ENCODE measurements around the gene SYNCRIP. TPM values are rescaled to one million over a fixed set of nuclear protein-coding genes. Genes with fewer than 3 reads are reported as not detected.

The SYNCRIP gene
- polyA plus RNA-seq, 1 donor from 2014 or later = 111 TPM

GRCh38 chr6:85602100-85602499, 40.6 kb downstream of the SYNCRIP start:
- Histone ChIP-seq H3K36me3 (ENCODE audit: insufficient read depth, low read length) (peaks cover 3% of the 10 kb centered on the region), H3K4me3 (ENCODE audit: low read length) (no peak overlapping the region), H3K27ac (ENCODE audit: low read length) (no peak overlapping the region), H3K4me2 (ENCODE audit: low read length) (no peak overlapping the region), H3F3A (ENCODE audit: insufficient read depth, low read length, poor library complexity, severe bottlenecking) (no peaks in the 10 kb centered on the region), H3K9me2 (ENCODE audit: insufficient read depth, low read length) (no peaks in the 10 kb centered on the region), H3K79me2 (replicated peaks; ENCODE audit: insufficient read depth, low read length) (no peaks in the 10 kb centered on the region), H3K9ac (ENCODE audit: low read length) (no peak overlapping the region), H3K27me3 (ENCODE audit: insufficient read depth, low read depth, low read length) (no peaks in the 10 kb centered on the region), H2AFZ (ENCODE audit: low read depth, low read length) (no peak overlapping the region), H3K9me3 (ENCODE audit: low read length) (no peaks in the 10 kb centered on the region), H4K20me1 (ENCODE audit: insufficient read depth) (no peaks in the 10 kb centered on the region)
- TF ChIP-seq CTCF (IDR thresholded peaks at IDR 0.05; ENCODE audit: poor library complexity, severe bottlenecking) = no peak
- TF ChIP-seq REST (IDR thresholded peaks at IDR 0.05; ENCODE audit: borderline replicate concordance) = no peak
- TF ChIP-seq TAF1 (IDR thresholded peaks at IDR 0.05; ENCODE audit: low read depth) = no peak
- no peak for TF ChIP-seq EP300 (conservative IDR thresholded peaks at IDR 0.05; ENCODE audit: poor library complexity, severe bottlenecking)
- TF ChIP-seq RAD21 (conservative IDR thresholded peaks at IDR 0.05) = no peak
- TF ChIP-seq SMC3 (conservative IDR thresholded peaks at IDR 0.05; ENCODE audit: poor library complexity) = no peak
- no peak for TF ChIP-seq MXI1 (conservative IDR thresholded peaks at IDR 0.05; ENCODE audit: poor library complexity, severe bottlenecking)

- no peak overlapping the region for H3K27ac ChIP-seq (ENCODE audit: low read length)
- TF ChIP-seq EZH2 (IDR thresholded peaks at IDR 0.05; ENCODE audit: borderline replicate concordance, insufficient read depth, low read length, poor library complexity, severe bottlenecking) (no peak), SMC3 (conservative IDR thresholded peaks at IDR 0.05; ENCODE audit: poor library complexity) (no peak), CTCF (IDR thresholded peaks at IDR 0.05; ENCODE audit: poor library complexity, severe bottlenecking) (no peak), REST (IDR thresholded peaks at IDR 0.05; ENCODE audit: borderline replicate concordance) (no peak), POLR2AphosphoS5 (IDR thresholded peaks at IDR 0.05) (no peak), MXI1 (conservative IDR thresholded peaks at IDR 0.05; ENCODE audit: poor library complexity, severe bottlenecking) (no peak), EP300 (conservative IDR thresholded peaks at IDR 0.05; ENCODE audit: poor library complexity, severe bottlenecking) (no peak), RAD21 (conservative IDR thresholded peaks at IDR 0.05) (no peak), TAF1 (IDR thresholded peaks at IDR 0.05; ENCODE audit: low read depth) (no peak)
Observed at GRCh38 chr6:85600713-85601313, 41.9 kb downstream of the SYNCRIP start.

More at GRCh38 chr6:85600713-85601313, 41.9 kb downstream of the SYNCRIP start:
- no peak overlapping the region for H3K9ac ChIP-seq (ENCODE audit: low read length)
- H3K9me2 ChIP-seq (ENCODE audit: insufficient read depth, low read length) = no peaks in the 10 kb centered on the region
- H3K9me3 ChIP-seq (ENCODE audit: low read length) = no peaks in the 10 kb centered on the region
- H3K27me3 ChIP-seq (ENCODE audit: insufficient read depth, low read depth, low read length) = no peaks in the 10 kb centered on the region
- H3K4me3 ChIP-seq (ENCODE audit: low read length) = no peak overlapping the region
- H4K20me1 ChIP-seq (ENCODE audit: insufficient read depth) = no peaks in the 10 kb centered on the region
- H3K36me3 ChIP-seq (ENCODE audit: insufficient read depth, low read length) = no peaks in the 10 kb centered on the region
- H3K4me2 ChIP-seq (ENCODE audit: low read length) = no peak overlapping the region
- no peaks in the 10 kb centered on the region for H3K79me2 ChIP-seq (replicated peaks; ENCODE audit: insufficient read depth, low read length)
- H2AFZ ChIP-seq (ENCODE audit: low read depth, low read length) = no peak overlapping the region
- H3F3A ChIP-seq (ENCODE audit: insufficient read depth, low read length, poor library complexity, severe bottlenecking) = no peaks in the 10 kb centered on the region

Measured in neural cell (in vitro differentiated cells).